OCI-LY1 (cell line): ENCODE results near the gene KCNF1.

Experiments
- H2AFZ ChIP-seq: fragments of 200-600 bp; sonication (generic), shearing (Covaris generic); 2 replicates; pipeline ENCODE4 v1.6.0; 2014; ENCODE audit warnings: antibody characterized with exemption, mild to moderate bottlenecking, low read length
- H3F3A ChIP-seq: fragments of 200-600 bp; sonication (generic), shearing (Covaris generic); 2 replicates; pipeline ENCODE4 v1.6.0; 2014; ENCODE audit warnings: mild to moderate bottlenecking, antibody characterized with exemption, low read length, moderate library complexity; ENCODE audit not compliant: insufficient read depth
- H3K27ac ChIP-seq: fragments of 200-600 bp; sonication (generic); 2 replicates; pipeline ENCODE4 v1.5.1; 2014; ENCODE audit warnings: low read length, mixed run types, mild to moderate bottlenecking, low read depth; ENCODE audit not compliant: poor library complexity, severe bottlenecking
- H3K27me3 ChIP-seq: fragments of 200-600 bp; sonication (generic); 2 replicates; pipeline ENCODE4 v1.6.0; 2014; ENCODE audit warnings: antibody characterized with exemption, mild to moderate bottlenecking, low read length, moderate library complexity; ENCODE audit not compliant: insufficient read depth
- H3K36me3 ChIP-seq: fragments of 200-600 bp; sonication (generic); 2 replicates; pipeline ENCODE4 v1.6.1; 2014; ENCODE audit warnings: mild to moderate bottlenecking, antibody characterized with exemption, low read length, moderate library complexity, mixed read lengths; ENCODE audit not compliant: insufficient read depth
- H3K4me1 ChIP-seq: fragments of 200-600 bp; sonication (generic); 2 replicates; pipeline ENCODE4 v1.5.1; 2014; ENCODE audit warnings: mild to moderate bottlenecking, low read length, moderate library complexity; ENCODE audit not compliant: insufficient read depth, severe bottlenecking
- H3K4me2 ChIP-seq: fragments of 200-600 bp; sonication (generic), shearing (Covaris generic); 2 replicates; pipeline ENCODE4 v1.6.1; 2014; ENCODE audit warnings: low read length
- H3K4me3 ChIP-seq: fragments of 200-600 bp; sonication (generic); 2 replicates; pipeline ENCODE4 v1.5.1; 2014; ENCODE audit warnings: low read length, low read depth, mild to moderate bottlenecking, mixed read lengths; ENCODE audit not compliant: poor library complexity, severe bottlenecking
- H3K79me2 ChIP-seq: fragments of 200-600 bp; shearing (Covaris generic); 2 replicates; pipeline ENCODE4 v1.6.1; 2016; ENCODE audit warnings: mixed run types, low read length, mixed read lengths; ENCODE audit not compliant: insufficient read depth
- H3K9ac ChIP-seq: fragments of 200-600 bp; sonication (generic), shearing (Covaris generic); 2 replicates; pipeline ENCODE4 v1.6.1; 2014; ENCODE audit warnings: mild to moderate bottlenecking, low read length, mixed read lengths
- H3K9me2 ChIP-seq: fragments of 200-600 bp; sonication (generic), shearing (Covaris generic); 2 replicates; pipeline ENCODE4 v1.6.1; 2014; ENCODE audit warnings: low read depth, mild to moderate bottlenecking, low read length, mixed read lengths
- H3K9me3 ChIP-seq: fragments of 200-600 bp; shearing (Covaris generic); 2 replicates; pipeline ENCODE4 v1.6.1; 2014; ENCODE audit warnings: low read length, mixed read lengths
- H4K20me1 ChIP-seq: fragments of 200-600 bp; sonication (generic), shearing (Covaris generic); 2 replicates; pipeline ENCODE4 v1.6.0; 2016; ENCODE audit warnings: mild to moderate bottlenecking, low read length; ENCODE audit not compliant: insufficient read depth
- CTCF ChIP-seq: fragments of 200-600 bp; sonication (generic), shearing (Covaris generic); IDR thresholded peaks from 2 replicates; pipeline ENCODE4 v1.5.1; 2017; ENCODE audit warnings: mild to moderate bottlenecking, antibody characterized with exemption, low read length, moderate library complexity, mixed read lengths
- EZH2 ChIP-seq: fragments of 200-600 bp; sonication (generic), shearing (Covaris generic); IDR thresholded peaks from 2 replicates; pipeline ENCODE4 v1.8.0; 2017; ENCODE audit warnings: borderline replicate concordance, mixed run types, mild to moderate bottlenecking, antibody characterized with exemption, low read length, moderate library complexity, mixed read lengths

The KCNF1 gene

GRCh38 chr2:10883066-10883465 lies 28.7 kb upstream of the KCNF1 start:
- Histone ChIP-seq H3K27ac (no peak overlapping the region), H4K20me1 (no peaks in the 10 kb centered on the region), H3K4me1 (no peaks in the 10 kb centered on the region), H3K9ac (no peak overlapping the region), H3K79me2 (no peaks in the 10 kb centered on the region), H2AFZ (no peak overlapping the region), H3F3A (no peaks in the 10 kb centered on the region), H3K4me3 (no peak overlapping the region), H3K4me2 (no peak overlapping the region), H3K9me2 (no peaks in the 10 kb centered on the region), H3K36me3 (no peaks in the 10 kb centered on the region), H3K9me3 (no peaks in the 10 kb centered on the region), H3K27me3 (peaks cover 8% of the 10 kb centered on the region; the same call in 1 of the 2 replicates)
- TF ChIP-seq CTCF = no peak
- no peak for TF ChIP-seq EZH2

- Histone ChIP-seq H3K4me1 (no peaks in the 10 kb centered on the region), H3K4me2 (no peak overlapping the region), H3K9me2 (no peaks in the 10 kb centered on the region), H3F3A (no peaks in the 10 kb centered on the region), H2AFZ (no peak overlapping the region), H3K79me2 (no peaks in the 10 kb centered on the region), H4K20me1 (no peaks in the 10 kb centered on the region), H3K9me3 (no peaks in the 10 kb centered on the region), H3K27me3 (peaks cover 4% of the 10 kb centered on the region; the same call in 1 of the 2 replicates), H3K36me3 (no peaks in the 10 kb centered on the region), H3K4me3 (no peak overlapping the region), H3K9ac (no peak overlapping the region), H3K27ac (no peak overlapping the region)
- no peak for TF ChIP-seq CTCF
- no peak for TF ChIP-seq EZH2
Observed at GRCh38 chr2:10883801-10884478, 27.8 kb upstream of the KCNF1 start.

- Histone ChIP-seq H3K79me2 (no peaks in the 10 kb centered on the region), H3K4me1 (no peaks in the 10 kb centered on the region), H3K4me3 (no peak overlapping the region), H3K9me2 (no peaks in the 10 kb centered on the region), H3K9ac (no peak overlapping the region), H3K27ac (no peak overlapping the region), H2AFZ (no peak overlapping the region), H3K4me2 (no peak overlapping the region), H3K27me3 (peaks cover 9% of the 10 kb centered on the region; the same call in 1 of the 2 replicates), H3K9me3 (no peaks in the 10 kb centered on the region), H3K36me3 (no peaks in the 10 kb centered on the region), H3F3A (no peaks in the 10 kb centered on the region), H4K20me1 (no peaks in the 10 kb centered on the region)
- no peak for TF ChIP-seq CTCF
- TF ChIP-seq EZH2 = no peak
Observed at GRCh38 chr2:10884574-10884975, 27.2 kb upstream of the KCNF1 start.
